ENCODE results near the gene TXNDC2.

TXNDC2 gene

DNA sequence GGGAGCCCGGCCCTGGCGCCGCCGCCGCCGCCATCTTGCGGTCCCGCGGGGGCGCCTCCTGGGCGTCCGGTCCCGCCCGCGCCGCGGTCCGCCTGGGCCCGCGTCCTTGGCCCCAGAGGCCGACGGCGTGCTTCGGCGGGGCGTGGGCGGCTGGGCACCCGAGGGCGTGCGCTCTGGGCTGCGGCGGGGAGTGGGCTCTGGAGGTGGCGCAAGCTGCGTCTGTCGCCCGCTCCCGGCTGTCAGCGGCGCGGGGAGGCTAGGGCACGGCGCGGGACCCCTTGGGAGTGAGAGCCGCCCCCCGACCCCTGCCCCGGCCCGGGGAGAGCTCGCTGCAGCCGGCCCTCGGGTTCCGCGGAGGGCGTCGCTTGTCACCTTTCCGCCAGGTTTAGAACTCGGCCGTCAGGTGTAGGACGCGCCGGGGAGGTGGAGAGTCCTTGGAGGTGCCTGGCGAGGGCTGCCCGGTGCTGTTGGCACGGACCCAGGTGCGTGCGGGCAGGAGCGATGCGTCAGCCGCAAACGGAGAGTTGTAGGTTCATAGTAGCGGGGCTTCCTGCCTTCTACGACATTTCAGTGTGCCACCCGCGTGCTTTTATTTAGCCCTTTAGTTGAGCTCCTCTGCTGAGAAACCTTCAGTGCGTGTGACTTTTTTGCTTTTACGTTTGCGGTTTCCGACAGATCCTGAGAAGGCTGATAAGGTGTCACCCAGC is 29.0 kb downstream of the TXNDC2 start:
- peak; percentile 80 for DNase-seq

DNA sequence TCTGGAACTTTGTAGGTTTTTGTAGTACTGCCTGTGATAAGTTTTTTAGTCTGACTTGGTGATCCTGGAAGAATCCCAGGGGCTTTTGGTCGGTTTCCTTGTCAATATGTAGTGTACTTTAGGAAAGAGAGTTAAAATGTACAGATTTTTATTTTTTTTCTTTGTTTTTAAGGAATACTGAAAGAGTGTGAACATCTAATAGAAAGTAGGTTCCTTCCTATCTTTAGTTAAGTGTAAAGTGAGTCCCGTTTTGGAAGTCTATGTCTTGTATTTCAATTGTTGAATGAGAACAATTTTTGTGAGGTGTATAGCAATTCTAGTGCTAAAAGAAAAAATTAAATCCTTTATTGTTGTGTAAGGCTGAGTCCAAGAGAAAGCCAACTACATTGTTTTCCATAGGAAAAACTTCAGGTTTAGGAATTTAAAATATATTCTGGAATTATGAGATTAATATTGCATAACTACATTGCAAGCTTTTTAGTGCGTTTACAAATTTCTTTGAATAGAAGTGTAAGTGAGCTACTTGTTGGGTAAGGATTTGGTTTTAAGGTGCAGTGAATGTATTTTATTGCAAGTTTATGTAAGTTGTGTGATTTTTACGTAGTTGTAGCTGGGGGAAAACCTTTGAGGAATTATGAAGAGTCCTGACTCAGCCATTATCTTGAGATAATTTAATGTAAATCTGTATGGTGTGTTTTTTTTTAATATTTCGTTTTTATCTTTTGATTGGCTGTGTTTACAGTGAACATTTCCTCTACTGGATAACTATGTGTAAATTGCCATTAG is 29.7 kb downstream of the TXNDC2 start:
- DNase-seq, result no peak

DNA sequence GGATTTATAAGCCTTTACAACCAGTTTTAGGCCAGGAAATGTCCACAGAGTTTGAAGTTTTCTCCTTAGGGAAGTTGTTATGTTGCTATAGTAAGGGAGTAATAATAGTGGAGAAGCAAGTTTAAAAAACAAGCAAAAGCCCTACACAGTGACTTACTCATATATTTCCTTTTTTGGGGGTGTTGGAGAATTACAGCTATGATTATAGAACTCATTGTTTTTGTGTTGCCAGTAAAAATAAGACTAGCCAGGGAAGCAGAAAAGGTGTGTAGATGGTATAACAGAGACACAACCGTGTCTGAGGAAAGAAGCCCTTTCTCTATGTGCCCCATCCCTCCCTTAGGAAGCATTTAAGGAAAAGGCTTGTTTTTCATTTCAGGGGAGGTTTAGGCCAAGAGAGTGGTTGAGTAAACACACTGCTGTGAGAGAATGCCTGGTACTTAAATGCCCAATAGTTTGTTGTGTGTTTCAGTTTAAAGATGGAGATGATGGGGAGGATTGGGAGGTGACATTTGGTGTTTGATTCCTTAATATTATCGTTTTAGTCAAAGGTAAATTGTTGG is 30.4 kb downstream of the TXNDC2 start:
- no peak for DNase-seq

DNA sequence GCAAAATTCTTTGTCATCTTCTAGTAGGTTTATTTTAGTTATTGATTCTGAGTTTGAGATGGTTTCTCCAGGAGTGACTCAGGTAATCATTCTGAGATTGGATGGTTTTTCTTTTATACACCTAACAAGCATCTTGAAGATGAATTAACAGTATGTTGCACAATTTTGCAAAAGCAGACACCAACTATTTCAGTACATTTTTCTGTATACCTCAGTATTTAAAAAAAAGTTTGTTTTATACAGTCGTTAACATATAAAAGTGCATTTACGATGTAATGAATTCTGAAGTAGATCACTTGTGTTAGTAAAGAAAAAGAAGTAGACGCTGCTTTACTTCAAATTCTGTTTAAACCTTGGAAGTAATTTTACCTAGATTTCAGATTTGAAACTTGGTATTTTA is 31.0 kb downstream of the TXNDC2 start:
- no peak for DNase-seq

DNA sequence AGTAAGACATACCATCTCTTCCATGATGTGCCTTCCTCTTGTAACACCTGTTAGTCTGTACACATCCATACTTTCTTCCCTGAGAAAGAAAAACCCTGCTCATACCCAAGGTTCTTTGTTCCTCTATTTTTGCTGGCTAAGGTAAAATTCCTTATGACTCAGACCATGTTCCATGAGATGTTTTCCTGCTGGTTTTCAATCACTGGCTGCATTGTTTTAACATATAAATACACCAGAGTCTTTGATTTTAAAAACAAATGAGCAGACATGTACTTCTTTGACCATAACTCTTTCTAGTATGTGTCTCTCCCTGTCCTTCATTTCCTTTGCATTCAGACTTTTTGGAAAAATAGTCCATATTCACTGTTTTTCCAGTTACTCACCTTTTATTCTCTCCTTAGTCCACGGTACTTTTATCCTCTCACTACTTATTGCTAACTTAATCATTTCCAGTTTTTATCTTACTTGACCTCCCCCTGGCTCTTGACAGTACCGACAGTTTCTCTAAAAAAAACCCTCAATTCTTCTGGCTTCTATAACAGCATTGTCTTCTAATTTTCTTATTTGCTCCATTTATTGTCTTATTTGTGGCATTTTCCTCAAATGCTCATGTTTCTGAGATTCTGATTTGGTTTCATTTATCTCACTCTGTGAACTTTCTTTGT is 32.4 kb downstream of the TXNDC2 start:
- no peak for DNase-seq

DNA sequence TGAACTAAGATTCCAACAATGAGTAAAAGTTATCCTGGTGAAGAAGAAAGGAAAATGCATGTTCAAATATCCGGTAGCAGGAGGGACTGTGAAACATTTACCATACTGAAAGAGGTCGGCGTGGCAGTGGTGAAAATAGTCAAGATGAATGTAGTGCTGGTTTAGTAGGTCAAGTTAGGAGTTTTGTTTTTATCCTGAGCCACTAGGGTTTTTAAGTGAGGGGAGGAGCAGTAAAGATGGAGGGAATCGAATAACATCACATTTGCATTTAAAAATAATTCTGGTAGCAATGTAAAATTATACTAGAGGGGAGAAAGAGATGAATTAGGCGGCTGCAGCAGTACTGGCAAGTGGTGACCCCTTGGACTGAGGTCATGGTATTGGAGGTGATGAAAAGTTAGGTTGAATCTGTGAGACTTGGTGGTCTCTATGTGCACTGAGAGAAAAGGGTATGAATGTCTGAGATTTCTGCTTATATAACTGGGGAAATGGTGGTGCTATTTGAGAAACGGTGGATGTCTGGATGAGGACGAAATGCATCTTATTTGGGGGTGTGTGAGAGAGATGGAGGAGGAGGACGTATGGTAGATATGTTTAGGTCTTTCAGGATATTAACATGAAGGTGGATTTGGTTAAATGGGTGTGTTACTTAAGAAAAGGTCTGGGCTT is 33.9 kb downstream of the TXNDC2 start:
- no peak for DNase-seq

DNA sequence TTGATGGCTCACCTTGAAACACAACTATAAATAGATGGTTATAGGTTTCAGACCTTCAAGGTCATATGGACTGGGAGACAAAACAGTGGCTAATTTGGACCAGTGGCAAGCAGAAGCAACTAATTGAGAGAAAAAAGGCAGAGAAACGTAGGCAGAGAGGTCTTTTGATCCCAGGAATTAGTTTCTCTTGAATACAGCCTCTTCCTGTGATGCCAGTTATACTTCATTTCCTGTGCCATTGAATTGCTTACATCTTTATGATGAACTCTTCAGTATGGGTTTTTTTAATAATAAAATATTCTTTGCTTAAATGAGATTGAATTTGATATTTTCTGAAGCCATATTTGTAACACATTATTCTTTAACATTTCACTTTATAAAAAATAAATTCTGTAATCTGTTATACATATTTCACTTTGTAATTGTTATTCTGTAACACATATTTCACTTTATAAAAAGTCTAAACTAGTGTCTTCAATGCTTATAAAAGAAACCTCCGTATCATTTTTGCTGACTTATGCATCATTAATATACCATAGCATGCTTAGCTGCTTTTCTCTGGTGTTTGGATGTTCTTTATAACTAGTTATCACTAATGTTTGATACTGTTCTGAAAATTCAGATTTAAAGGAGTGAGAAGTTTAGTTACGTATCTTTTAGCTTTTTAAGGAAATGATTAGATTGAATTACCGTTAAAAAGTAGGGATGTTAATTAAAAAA is 37.0 kb downstream of the TXNDC2 start:
- DNase-seq, result no peak

DNA sequence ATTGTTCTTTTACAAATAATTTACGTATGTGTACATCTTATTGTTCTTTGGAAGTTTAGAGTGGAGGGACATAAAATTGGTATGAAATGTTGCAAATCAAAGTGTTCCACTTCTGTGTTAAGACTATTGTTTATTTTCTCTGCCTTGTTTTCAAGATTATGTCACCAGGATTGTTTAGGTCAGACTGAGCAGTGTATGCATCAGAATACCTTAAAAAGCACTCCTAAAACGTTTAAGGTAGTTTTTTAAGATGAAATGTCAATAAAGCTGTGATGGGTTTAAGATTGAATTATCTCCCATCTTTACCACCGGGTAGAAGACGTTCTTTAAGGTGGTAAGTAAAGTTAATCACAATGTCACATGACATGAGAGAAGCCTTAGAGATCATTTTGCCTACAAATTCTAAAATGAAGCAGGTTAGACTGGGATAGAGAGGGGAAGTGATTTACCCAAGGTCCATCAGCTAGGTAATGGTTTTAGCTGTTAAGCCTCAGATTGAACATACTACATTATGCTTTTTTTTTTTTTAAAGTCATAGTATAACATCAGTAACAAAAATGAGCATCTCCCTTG is 38.7 kb downstream of the TXNDC2 start:
- no peak for DNase-seq

DNA sequence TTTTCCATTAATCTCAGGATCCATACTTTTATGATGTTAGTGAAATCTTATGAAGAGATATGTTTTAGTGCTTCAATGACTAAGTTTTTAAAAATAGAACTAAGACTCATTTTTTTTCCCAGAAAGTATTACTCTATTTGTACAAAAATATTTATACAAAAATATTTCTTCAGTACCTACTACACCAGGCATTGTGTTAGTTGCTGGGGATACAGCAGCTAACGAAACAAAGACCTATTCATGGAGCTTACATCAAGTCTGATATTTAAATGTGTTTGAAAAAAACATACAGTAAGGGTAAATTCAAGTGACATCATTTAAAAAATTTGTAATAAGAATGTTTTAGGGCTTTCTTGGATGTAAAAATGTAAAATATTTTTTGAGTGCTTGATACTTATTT is 39.6 kb downstream of the TXNDC2 start:
- no peak for DNase-seq

DNA sequence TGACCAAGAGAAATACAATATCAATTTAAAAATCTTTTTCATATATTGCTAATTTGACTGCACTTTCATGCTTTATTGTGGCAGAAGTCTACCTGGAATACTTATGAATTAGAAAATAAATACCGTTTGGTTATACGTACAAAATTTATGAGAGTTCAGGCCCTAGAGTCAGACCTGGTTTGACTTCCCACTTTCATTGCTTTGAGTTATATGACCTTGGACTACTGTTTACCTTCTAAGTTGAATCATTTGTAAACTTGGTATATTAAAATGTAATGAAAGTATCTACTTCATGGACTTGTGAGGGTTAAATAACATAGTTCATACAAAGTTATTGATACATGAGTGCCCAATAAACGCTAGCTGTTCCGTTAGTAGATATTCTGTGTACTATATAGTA is 40.0 kb downstream of the TXNDC2 start:
- DNase-seq, result no peak

DNA sequence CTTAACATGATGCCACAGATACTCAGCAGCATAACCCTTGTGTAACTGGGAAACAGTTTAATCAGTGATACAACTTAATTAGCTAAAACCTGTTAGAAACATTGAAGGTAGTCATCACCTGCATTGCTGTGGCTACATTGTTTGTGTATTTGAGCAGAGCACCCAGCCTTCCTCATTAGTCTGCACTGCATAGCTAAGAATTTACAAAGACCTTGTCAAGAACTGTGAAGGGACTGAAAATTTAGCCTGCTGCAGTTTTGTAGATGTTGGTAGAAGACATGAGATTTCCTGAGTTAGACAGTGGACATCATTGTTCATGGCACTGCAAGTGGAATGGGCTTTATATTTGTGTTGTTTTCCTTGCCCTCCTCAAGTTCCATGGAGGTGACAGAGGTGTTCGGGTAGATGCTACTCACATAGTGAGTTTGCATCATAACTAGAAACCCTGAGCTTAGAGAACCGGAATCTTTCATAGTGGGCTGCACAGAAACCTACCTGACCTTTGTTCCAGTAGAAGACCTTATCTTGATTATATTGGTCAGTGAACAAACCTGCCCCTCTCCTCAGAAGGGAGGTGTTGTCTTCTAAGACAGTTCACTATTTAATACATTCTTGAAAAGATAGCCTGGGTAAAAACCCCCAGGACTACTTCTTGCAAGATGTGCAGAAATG is 40.6 kb downstream of the TXNDC2 start:
- no peak for DNase-seq

DNA sequence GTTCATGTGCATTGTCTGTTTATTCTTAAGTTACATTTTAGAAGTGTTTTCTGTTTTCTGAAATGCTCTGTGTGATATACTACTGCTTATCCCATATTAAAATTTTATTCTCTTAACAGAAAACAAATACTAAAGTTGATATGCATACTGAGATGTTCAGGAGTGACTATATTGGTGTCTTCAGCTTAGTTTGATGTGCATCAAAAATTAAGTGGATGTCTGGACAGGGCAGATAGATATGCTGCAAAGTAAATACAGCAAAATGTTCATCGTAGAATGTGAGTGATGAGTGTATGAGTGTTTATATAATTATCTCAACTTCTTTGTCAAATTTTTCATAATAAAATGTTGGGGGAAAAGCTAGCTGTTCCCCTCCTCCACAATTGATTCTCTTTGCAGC is 41.2 kb downstream of the TXNDC2 start:
- no peak for DNase-seq

DNA sequence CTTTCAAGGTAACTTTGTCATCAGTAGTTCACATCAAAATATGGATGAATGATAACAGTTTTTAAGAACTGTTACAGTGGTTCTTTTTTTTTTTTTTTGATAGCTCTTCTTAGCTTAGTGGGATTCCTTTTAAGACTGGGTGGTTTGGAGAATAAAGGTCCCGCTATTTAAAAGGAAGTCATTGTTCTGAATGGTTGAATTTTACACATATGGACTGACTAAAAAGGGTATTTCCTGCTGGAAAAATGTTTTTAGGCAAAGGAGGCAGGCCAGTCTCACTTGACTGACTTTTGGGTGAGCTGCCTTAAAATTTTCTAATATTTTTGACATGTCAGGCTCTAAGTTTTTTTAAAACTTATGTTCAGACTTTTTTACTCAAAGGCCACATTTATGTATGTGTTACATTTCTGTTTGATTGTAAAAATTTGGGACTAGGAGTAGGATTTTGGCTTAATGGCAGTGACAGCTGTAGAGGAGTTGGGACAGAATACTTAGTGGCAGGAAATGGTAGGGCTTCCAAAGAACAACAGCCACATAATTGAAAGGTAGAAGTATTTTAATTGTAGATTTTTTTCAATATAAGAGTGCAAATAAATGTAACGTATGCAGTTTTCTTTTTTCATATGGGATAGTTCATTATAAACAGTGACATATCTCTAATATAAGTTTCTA is 41.8 kb downstream of the TXNDC2 start:
- no peak for DNase-seq

DNA sequence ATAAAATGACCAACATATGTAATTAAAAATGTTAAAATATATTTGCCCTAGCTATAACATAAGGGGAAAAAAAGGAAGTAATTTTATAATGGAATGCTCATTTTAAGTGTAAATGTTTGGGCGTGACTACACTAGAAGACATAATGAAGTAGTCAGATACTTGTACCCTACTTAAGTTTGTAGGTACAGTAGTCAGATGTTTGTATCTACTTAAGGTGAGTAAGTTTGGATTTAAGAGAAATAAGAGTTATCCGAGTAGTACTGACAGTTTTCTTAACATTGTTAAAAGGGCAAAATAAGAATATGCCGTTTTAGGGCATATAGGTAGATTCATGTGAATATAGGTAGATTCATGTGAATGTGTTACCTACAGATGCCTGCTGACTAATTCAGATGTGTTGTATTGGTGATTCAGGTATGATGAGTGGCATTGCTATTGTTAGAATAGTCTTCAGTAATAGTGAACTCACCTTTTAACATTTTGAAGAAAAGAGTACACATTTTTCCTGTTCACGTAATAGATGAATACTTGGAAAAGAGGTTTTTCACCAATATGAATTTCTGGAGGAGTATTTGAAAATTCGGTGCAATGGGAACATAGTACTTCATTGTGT is 43.0 kb downstream of the TXNDC2 start:
- DNase-seq, result no peak

DNA sequence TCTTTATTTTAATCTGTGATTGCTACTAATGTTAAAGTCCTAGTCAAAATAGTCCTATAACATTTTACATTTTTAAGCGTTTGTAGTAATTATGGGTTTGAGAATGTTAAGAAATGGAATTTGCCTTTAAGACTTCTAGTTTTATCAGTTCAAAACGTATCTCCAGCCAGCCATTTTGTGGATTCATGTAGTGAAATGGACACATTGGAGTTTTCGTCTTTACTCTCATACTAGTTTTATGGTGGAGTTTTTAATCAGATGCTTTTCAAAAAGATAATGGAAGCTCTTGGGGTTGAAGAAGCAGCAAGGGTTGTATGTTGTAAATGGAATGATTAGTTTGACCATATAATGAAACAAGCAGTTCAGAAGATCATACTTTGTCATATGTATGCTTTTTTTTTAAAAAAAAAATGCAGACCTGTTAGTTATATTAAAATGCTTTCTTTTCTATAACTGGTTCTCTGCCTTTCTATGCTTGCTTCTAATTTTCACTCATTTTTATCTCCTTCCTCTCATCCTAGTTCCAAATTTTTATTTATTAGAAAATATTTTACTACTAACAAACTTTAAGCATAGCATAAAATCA is 44.6 kb downstream of the TXNDC2 start:
- DNase-seq, result no peak

DNA sequence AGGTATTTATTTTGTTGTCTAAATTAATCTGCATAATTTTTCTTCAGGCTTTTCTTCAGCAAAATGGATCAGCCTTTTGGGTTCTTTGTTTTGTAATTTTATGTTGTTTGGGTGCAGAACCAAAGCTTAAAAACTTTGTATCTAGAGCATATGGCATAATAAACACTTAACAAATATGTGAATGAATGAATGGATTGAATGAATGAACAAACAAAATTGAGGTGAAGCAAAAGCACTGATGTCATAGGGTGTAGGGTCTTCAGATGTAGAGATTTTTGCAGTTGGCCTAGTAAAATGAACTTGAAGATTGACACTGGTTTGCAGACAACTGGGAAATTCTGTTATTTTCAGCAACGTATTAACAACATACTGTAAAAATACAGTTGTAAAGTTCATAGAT is 45.4 kb downstream of the TXNDC2 start:
- no peak for DNase-seq

DNA sequence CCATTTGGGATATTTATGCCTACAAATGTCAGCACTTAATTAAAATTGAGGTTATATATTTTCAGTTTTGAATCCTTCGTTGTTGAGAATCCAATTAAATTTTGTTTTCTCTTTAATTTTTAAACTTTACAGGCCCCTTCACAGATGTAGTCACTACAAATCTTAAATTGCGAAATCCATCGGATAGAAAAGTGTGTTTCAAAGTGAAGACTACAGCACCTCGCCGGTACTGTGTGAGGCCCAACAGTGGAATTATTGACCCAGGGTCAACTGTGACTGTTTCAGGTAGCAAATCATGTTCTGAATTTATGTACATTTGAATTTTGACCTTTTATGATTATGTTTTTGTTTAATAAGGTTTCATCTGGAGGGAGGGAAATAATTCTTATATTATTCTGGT is 45.9 kb downstream of the TXNDC2 start:
- no peak for DNase-seq

DNA sequence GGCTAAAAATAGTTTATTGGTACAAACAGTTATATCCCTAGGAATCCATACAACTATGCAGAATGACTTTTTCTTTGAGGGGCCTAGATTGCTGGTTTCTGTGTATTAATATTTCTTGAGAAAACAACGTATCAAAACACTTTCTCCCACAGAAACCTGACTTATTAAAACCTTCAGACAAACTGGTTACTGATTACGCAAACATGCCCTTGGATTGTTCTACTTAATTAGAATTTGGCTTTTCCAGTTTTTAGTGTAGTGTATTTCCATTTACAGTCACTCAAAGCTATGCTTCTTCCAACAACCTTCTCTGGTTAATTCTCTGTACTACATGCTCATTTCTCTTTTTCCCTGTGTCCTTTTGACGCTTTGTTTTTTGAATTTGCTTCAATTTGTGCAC is 48.1 kb downstream of the TXNDC2 start:
- no peak for DNase-seq

DNA sequence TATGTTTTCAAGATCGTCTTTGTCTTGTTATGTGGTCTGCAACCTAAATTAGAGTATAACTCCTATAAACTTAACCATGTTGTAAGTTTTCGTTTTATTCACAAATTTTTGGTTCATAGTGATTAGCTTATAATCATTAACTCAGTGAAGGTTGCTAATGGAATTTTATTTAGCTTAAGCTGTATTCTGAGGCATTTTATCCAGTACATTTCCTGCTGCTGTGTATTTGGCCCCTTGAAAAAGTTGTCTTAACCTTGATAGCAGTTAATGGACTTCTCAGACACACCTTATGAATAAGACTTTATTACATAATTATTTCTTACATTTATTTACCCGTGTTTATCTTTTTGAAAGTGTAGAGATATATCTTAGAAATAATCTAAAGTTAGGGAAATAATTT is 48.5 kb downstream of the TXNDC2 start:
- DNase-seq, result no peak

Data from GF-D8 (cell line).